ENCODE measurements around the gene MEG3.

Gene MEG3

GRCh38 chr14:100882991-100883788 lies 57.3 kb downstream of the MEG3 start:
- DNase-seq, result no peak

GRCh38 chr14:100883789-100884101 lies 57.8 kb downstream of the MEG3 start:
- DNase-seq, result no peak

GRCh38 chr14:100884456-100884855 lies 58.5 kb downstream of the MEG3 start:
- no peak for DNase-seq

GRCh38 chr14:100885196-100885595 lies 59.3 kb downstream of the MEG3 start:
- no peak for DNase-seq

GRCh38 chr14:100885617-100886016 lies 59.7 kb downstream of the MEG3 start:
- peak; percentile 23 for DNase-seq

- DNase-seq, result no peak
These were observed 61.9 kb downstream of the MEG3 start for GRCh38 chr14:100887728-100888335.

GRCh38 chr14:100888789-100889315 lies 62.9 kb downstream of the MEG3 start:
- DNase-seq, result peak; percentile 14

GRCh38 chr14:100889641-100890040 lies 63.7 kb downstream of the MEG3 start:
- no peak for DNase-seq

GRCh38 chr14:100890061-100890850 lies 64.3 kb downstream of the MEG3 start:
- DNase-seq, result no peak

- no peak for DNase-seq
These were observed 65.1 kb downstream of the MEG3 start for GRCh38 chr14:100891051-100891450.

GRCh38 chr14:100891501-100892445 lies 65.9 kb downstream of the MEG3 start:
- no peak for DNase-seq

GRCh38 chr14:100892496-100893227 lies 66.7 kb downstream of the MEG3 start:
- no peak for DNase-seq

- DNase-seq, result no peak
These were observed 67.3 kb downstream of the MEG3 start for GRCh38 chr14:100893228-100893601.

GRCh38 chr14:100893760-100894159 lies 67.8 kb downstream of the MEG3 start:
- no peak for DNase-seq

- no peak for DNase-seq
These were observed 68.5 kb downstream of the MEG3 start for GRCh38 chr14:100894416-100894815.

GRCh38 chr14:100895411-100895810 lies 69.5 kb downstream of the MEG3 start:
- DNase-seq, result no peak

GRCh38 chr14:100896369-100897060 lies 70.6 kb downstream of the MEG3 start:
- no peak for DNase-seq

- no peak for DNase-seq
These were observed 72.5 kb downstream of the MEG3 start for GRCh38 chr14:100898465-100898864.

GRCh38 chr14:100898935-100899883 lies 73.3 kb downstream of the MEG3 start:
- DNase-seq, result no peak
